Gastroesophageal sphincter (tissue), 4 donors: Measurements from ENCODE around the gene SINHCAF. TPM values are rescaled to one million over a fixed set of nuclear protein-coding genes. Genes with fewer than 3 reads are reported as not detected.

Source experiments
- ATAC-seq: fragments of 150-250 bp; one replicate; pipeline ENCODE4 v1.9.1; 2016; ENCODE audit warnings: mild to moderate bottlenecking, moderate library complexity
- H3K27ac ChIP-seq, 4 donors: fragments of 200-600 bp; sonication (generic) in 3 of 4; 1 replicate in 3 of 4; 2 replicates in 1 of 4; pipeline ENCODE4 v1.5.1; 2016 to 2019
- H3K27me3 ChIP-seq: fragments of 200-600 bp; sonication (generic); one replicate; pipeline ENCODE4 v1.5.1; 2019
- H3K36me3 ChIP-seq, 2 donors: fragments of 200-600 bp; sonication (generic); one replicate each; pipeline ENCODE4 v1.5.1; 2019; ENCODE audit warnings: control low read depth in 1 of 2
- H3K4me1 ChIP-seq, 3 donors: fragments of 200-600 bp; sonication (generic); 1 replicate in 2 of 3; 2 replicates in 1 of 3; pipeline ENCODE4 v1.5.1; 2016 to 2019; ENCODE audit warnings: control low read depth in 2 of 3
- H3K4me3 ChIP-seq, 2 donors: fragments of 200-600 bp; sonication (generic); one replicate each; pipeline ENCODE4 v1.5.1; 2019; ENCODE audit warnings: mild to moderate bottlenecking in 1 of 2, moderate library complexity in 1 of 2
- H3K9me3 ChIP-seq, 3 donors: fragments of 200-600 bp; sonication (generic); one replicate each; pipeline ENCODE4 v1.5.1; 2017 to 2019; ENCODE audit warnings: control low read depth in 2 of 3
- CTCF ChIP-seq, 4 experiments: fragments of 200-600 bp in 2 of 4; fragments of 450-650 bp in 2 of 4; sonication (generic) in 1 of 4; IDR thresholded peaks; one replicate each; pipeline ENCODE4 v1.5.1; 2017 to 2019; ENCODE audit warnings: antibody characterized with exemption in 4 of 4, mild to moderate bottlenecking in 2 of 4, moderate library complexity in 2 of 4
- EP300 ChIP-seq: sonication (generic); formaldehyde crosslinking; IDR thresholded peaks from one replicate; pipeline ENCODE4 v1.6.1; 2017; ENCODE audit warnings: antibody characterized with exemption, mild to moderate bottlenecking
- POLR2A ChIP-seq, 2 donors: fragments of 450-650 bp; IDR thresholded peaks; one replicate each; pipeline ENCODE4 v1.6.1; 2017; ENCODE audit warnings: antibody characterized with exemption in 2 of 2, mild to moderate bottlenecking in 2 of 2, moderate library complexity in 1 of 2
- POLR2AphosphoS5 ChIP-seq: sonication (generic); formaldehyde crosslinking; IDR thresholded peaks from one replicate; pipeline ENCODE4 v1.6.1; 2017; ENCODE audit warnings: antibody characterized with exemption
- WGBS, 2 donors: methylation state at CpG; one replicate each; pipeline ENCODE4 v1.1.5; 2018; ENCODE audit warnings: low coverage in 1 of 2; 5-methylcytosine and 5-hydroxymethylcytosine counted together
- total RNA-seq, 4 donors: library from RNA; depleted of rRNA; stranded (reverse); fragments of >200 nt; gene quantifications; one replicate each; pipeline ENCODE4 v1.1.0, GENCODE V29; 2016

The SINHCAF gene
- total RNA-seq, 4 donors from 2014 or later, result 21.7 to 67.8 (median 25.8) TPM

GRCh38 chr12:31324845-31325523 lies 966 bp downstream of the SINHCAF start:
- H3K4me1 ChIP-seq, result peaks cover 0 to 42% (median 0%) of the 10 kb centered on the region in 3 donors
- no peaks in the 10 kb centered on the region for H3K27me3 ChIP-seq
- H3K4me3 ChIP-seq, result peak overlapping the region; percentile 87 to 89
- TF ChIP-seq POLR2AphosphoS5, result no peak
- peak in 2 of 4 experiments; percentile 5 to 15 for TF ChIP-seq CTCF (IDR thresholded peaks at IDR 0.05)
- no peak for TF ChIP-seq EP300
- peak; percentile 14 to 26 for TF ChIP-seq POLR2A (IDR thresholded peaks at IDR 0.05)
- ATAC-seq, result peak; percentile 18
- H3K27ac ChIP-seq, result peak overlapping the region; percentile 81 to 93 (median 90)
- WGBS, 2 donors, result 0% methylated on average over 13 of the region's 69 CpGs; no CpG with 5 or more reads in 1 of the 2 donors
- no peaks in the 10 kb centered on the region for H3K9me3 ChIP-seq
- H3K36me3 ChIP-seq, result no peaks in the 10 kb centered on the region

GRCh38 chr12:31324116-31324844 lies 1.7 kb downstream of the SINHCAF start:
- no peaks in the 10 kb centered on the region for H3K36me3 ChIP-seq
- peak overlapping the region; percentile 81 to 93 (median 90) for H3K27ac ChIP-seq
- H3K27me3 ChIP-seq, result no peaks in the 10 kb centered on the region
- no peaks in the 10 kb centered on the region for H3K9me3 ChIP-seq
- peak; percentile 26 to 28 for TF ChIP-seq POLR2A (IDR thresholded peaks at IDR 0.05)
- TF ChIP-seq POLR2AphosphoS5, result peak; percentile 29
- no peak for TF ChIP-seq EP300
- no peak for TF ChIP-seq CTCF (IDR thresholded peaks at IDR 0.05)
- peaks cover 0 to 48% (median 0%) of the 10 kb centered on the region in 3 donors for H3K4me1 ChIP-seq
- H3K4me3 ChIP-seq, result peak overlapping the region; percentile 87 to 89
- 2% methylated on average over 9 of the region's 81 CpGs; no CpG with 5 or more reads in 1 of the 2 donors for whole genome bisulfite sequencing, 2 donors
- ATAC-seq, result peak; percentile 67

- no peaks in the 10 kb centered on the region for H3K9me3 ChIP-seq
Observed at GRCh38 chr12:31323391-31324115, 2.4 kb downstream of the SINHCAF start.

GRCh38 chr12:31322801-31323207 lies 3.1 kb downstream of the SINHCAF start:
- Histone ChIP-seq H3K27ac (peak overlapping the region; percentile 81 to 93 (median 90)), H3K27me3 (no peaks in the 10 kb centered on the region), H3K36me3 (no peaks in the 10 kb centered on the region), H3K9me3 (no peaks in the 10 kb centered on the region), H3K4me3 (peak overlapping the region; percentile 87 to 89), H3K4me1 (peaks cover 0 to 63% (median 0%) of the 10 kb centered on the region in 3 donors)
- TF ChIP-seq POLR2A (IDR thresholded peaks at IDR 0.05), result no peak
- TF ChIP-seq CTCF (IDR thresholded peaks at IDR 0.05), result no peak
- TF ChIP-seq EP300, result no peak
- no peak for TF ChIP-seq POLR2AphosphoS5
- no peak for ATAC-seq
- 39 to 70% methylated on average over 5 of the region's 5 CpGs for WGBS, 2 donors

More at GRCh38 chr12:31323391-31324115, 2.4 kb downstream of the SINHCAF start:
- peaks cover 0 to 56% (median 0%) of the 10 kb centered on the region in 3 donors for H3K4me1 ChIP-seq
- ATAC-seq, result no peak
- peak overlapping the region; percentile 81 to 93 (median 90) for H3K27ac ChIP-seq
- H3K27me3 ChIP-seq, result no peaks in the 10 kb centered on the region
- peak overlapping the region; percentile 87 to 89 for H3K4me3 ChIP-seq
- TF ChIP-seq POLR2AphosphoS5 (no peak), POLR2A (IDR thresholded peaks at IDR 0.05) (no peak), CTCF (IDR thresholded peaks at IDR 0.05) (no peak), EP300 (no peak)
- WGBS, 2 donors, result 41 to 47% methylated on average over 2 to 3 of the region's 37 CpGs
- H3K36me3 ChIP-seq, result no peaks in the 10 kb centered on the region
